ENCODE results near the gene RNF26. TPM values are rescaled to one million over a fixed set of nuclear protein-coding genes. Genes with fewer than 3 reads are reported as not detected.

Gene RNF26
- total RNA-seq, 5 donors from 2014 or later (not counting 1 experiment from before 2014, with no cell fraction given) = 18.4 to 21.4 (median 20.3) TPM

DNA sequence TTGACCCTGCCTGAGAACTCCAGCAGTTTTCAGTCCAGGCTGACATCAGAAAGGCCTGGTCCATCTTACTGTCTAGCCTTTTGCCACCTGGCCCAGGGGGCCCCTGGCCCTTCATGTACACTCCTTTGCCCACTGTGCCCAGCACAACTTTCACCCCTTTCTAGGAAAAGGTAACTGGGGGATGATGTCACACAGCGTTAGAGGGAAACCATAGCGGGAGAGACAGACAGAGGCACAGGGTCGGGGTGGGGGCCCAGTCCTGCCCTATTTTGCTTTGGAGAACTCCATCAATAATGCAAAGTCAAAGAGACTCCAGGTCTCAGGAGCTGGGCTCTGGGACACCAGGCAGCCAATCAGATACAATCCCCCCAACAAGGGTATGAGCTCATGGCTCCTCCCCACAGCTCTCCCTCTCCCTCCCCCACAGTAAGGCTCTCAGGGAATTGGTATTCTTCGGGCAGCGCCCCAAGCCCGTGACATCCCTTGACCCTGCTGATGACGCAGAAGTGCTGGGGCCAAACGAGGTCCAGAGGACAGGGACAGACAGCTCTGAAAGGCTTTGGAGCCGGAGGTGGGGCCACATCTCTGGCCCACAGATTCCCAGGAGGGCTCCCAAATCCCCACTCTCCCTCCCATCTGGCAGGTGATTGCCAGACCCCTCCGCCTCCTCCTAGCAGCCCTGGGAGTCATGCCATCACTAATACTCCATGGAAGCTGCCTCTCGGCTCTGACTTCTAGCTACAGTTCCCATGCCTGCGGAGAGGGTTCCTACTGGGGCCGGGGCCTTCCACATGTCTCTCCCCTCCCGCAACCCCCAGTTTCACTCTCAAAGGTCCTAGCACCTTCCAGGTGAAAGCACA, 41.2 kb downstream of the RNF26 start:
- 74% methylated on average over 12 of the region's 14 CpGs for WGBS (ENCODE audit: insufficient coverage)
- Mint-ChIP-seq H3K36me3 (no peaks in the 10 kb centered on the region), H3K27ac (no peak overlapping the region), H3K27me3 (peaks cover 0 to 6% of the 10 kb centered on the region in 2 donors), H3K4me1 (peaks cover 6 to 11% (median 9%) of the 10 kb centered on the region in 3 donors), H3K4me3 (no peak overlapping the region), H3K9me3 (no peaks in the 10 kb centered on the region)
- CTCF ChIA-PET = interaction anchor here (1.1 to 5.0 kb wide), 5 partner anchors 14 to 55 kb away, joined by 3 to 16 read pairs (median 5); no protein-coding TSS in a partner anchor
- no peak for DNase-seq
- Histone ChIP-seq H3K27me3 (replicated peaks in 1 of 2; ENCODE audit: control insufficient read depth in 2 of 2, extremely low read depth in 1 of 2, insufficient read depth in 2 of 2, low read length in 1 of 2) (peaks cover 0 to 42% of the 10 kb centered on the region in 2 experiments), H3K36me3 (ENCODE audit: control insufficient read depth in 2 of 2, extremely low read depth in 1 of 2, insufficient read depth in 1 of 2, low read length in 1 of 2) (no peaks in the 10 kb centered on the region), H3K9me3 (no peaks in the 10 kb centered on the region), H3K4me3 (ENCODE audit: control insufficient read depth in 1 of 2, extremely low read depth in 1 of 2, low read length in 1 of 2) (no peak overlapping the region), H3K27ac (ENCODE audit: low read length) (no peak overlapping the region), H3K4me1 (ENCODE audit: control insufficient read depth in 1 of 2, extremely low read depth in 1 of 2, insufficient read depth in 2 of 2, low read length in 2 of 2) (peaks cover 0 to 20% of the 10 kb centered on the region in 2 experiments)
- no peak for ATAC-seq (replicated peaks in 1 of 4)
- POLR2A ChIA-PET = no interaction called here

DNA sequence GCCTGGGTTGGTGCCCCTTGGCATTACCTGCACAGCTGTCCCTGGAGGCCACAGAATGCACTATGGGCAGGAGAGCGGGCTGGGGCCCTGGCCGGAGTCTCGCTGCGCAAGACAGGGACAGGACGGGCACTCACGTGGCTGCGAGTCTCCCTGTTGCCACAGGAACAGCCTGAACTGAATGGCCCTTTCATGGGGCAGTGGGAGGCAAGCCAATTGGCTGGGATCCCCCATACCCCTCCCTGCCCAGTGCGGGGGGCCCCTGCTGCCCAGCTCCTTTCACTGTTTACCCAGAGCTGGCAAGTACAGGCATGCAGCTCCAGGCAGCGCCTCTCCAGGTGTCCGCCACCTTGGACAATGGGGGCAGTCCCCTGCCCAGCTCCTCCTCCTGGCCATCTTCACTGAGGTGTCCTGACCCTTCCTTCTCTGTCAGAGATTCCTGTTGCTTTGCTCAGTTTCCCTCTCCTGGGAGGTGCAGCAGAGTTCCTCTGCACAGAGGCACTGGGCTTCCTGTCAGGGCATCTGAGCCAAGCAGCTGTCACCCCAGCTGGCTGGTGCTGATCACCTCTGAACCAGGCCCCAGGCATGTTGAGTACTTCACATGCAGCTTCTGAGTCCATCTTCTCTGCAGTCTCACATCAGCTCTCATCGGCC, 42.0 kb downstream of the RNF26 start:
- Histone ChIP-seq H3K9me3 (no peaks in the 10 kb centered on the region), H3K27ac (ENCODE audit: low read length) (no peak overlapping the region), H3K4me1 (ENCODE audit: control insufficient read depth in 1 of 2, extremely low read depth in 1 of 2, insufficient read depth in 2 of 2, low read length in 2 of 2) (peaks cover 3 to 21% of the 10 kb centered on the region in 2 experiments), H3K27me3 (replicated peaks in 1 of 2; ENCODE audit: control insufficient read depth in 2 of 2, extremely low read depth in 1 of 2, insufficient read depth in 2 of 2, low read length in 1 of 2) (peaks cover 0 to 42% of the 10 kb centered on the region in 2 experiments), H3K36me3 (ENCODE audit: control insufficient read depth in 2 of 2, extremely low read depth in 1 of 2, insufficient read depth in 1 of 2, low read length in 1 of 2) (no peaks in the 10 kb centered on the region), H3K4me3 (ENCODE audit: control insufficient read depth in 1 of 2, extremely low read depth in 1 of 2, low read length in 1 of 2) (no peak overlapping the region)
- DNase-seq (no peak), ATAC-seq (replicated peaks in 1 of 4) (no peak)
- Mint-ChIP-seq H3K4me3 (no peak overlapping the region), H3K27ac (no peak overlapping the region), H3K27me3 (peaks cover 0 to 6% of the 10 kb centered on the region in 2 donors), H3K9me3 (no peaks in the 10 kb centered on the region), H3K36me3 (no peaks in the 10 kb centered on the region), H3K4me1 (peaks cover 6 to 16% (median 14%) of the 10 kb centered on the region in 3 donors)
- CTCF ChIA-PET = interaction anchor here (1.1 to 5.0 kb wide), 4 partner anchors 15 to 56 kb away, joined by 3 to 16 read pairs (median 10); no protein-coding TSS in a partner anchor
- WGBS (ENCODE audit: insufficient coverage) = 91% methylated on average over 10 of the region's 11 CpGs
- POLR2A ChIA-PET = no interaction called here

DNA sequence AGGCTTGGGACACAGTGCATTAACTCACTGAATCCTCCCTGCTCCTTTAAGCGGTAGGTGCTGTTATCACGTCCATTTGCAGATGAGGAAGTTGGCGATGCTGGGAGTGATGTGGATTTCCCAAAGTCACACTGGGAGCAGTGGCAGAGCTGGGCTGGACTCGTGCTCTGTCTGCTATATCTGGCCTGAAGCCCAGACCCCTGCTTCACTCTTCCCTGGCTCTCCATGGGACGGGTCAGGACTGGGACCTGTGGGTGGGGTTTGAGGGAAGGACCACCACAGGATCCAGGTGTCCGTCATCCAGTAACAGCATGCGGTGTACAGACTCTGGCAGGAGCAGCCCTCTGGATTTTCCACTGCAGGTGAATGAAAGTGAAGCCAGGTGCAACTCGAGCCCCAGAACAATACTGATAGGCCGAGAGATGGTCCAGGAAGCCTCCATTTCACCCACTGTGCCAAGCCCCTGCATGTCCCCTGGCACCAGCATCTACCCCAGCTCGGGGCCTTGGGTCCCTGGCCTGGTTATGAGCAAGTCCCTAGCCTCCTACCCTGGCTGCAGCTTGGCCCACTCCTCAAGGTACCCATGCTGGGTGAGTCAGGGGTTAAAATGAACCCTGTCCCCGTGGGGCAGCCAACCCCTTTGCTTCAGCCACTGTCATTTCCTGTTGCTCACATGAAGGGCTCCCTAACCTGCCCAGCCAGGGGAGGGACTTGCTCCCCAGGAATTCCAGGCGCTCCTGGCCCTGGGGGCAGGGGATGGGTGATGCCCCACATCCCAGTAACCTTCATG, 43.0 kb downstream of the RNF26 start:
- 67% methylated on average over 6 of the region's 12 CpGs for WGBS (ENCODE audit: insufficient coverage)
- ATAC-seq (replicated peaks in 1 of 4) (no peak), DNase-seq (no peak)
- Histone ChIP-seq H3K4me1 (ENCODE audit: control insufficient read depth in 1 of 2, extremely low read depth in 1 of 2, insufficient read depth in 2 of 2, low read length in 2 of 2) (peaks cover 10 to 30% of the 10 kb centered on the region in 2 experiments), H3K9me3 (no peaks in the 10 kb centered on the region), H3K4me3 (ENCODE audit: control insufficient read depth in 1 of 2, extremely low read depth in 1 of 2, low read length in 1 of 2) (no peak overlapping the region), H3K36me3 (ENCODE audit: control insufficient read depth in 2 of 2, extremely low read depth in 1 of 2, insufficient read depth in 1 of 2, low read length in 1 of 2) (no peaks in the 10 kb centered on the region), H3K27ac (ENCODE audit: low read length) (no peak overlapping the region), H3K27me3 (replicated peaks in 1 of 2; ENCODE audit: control insufficient read depth in 2 of 2, extremely low read depth in 1 of 2, insufficient read depth in 2 of 2, low read length in 1 of 2) (peaks cover 0 to 39% of the 10 kb centered on the region in 2 experiments)
- CTCF ChIA-PET = interaction anchor here (0.5 to 5.0 kb wide), 3 partner anchors 16 to 180 kb away, joined by 3 to 16 read pairs (median 5); no protein-coding TSS in a partner anchor
- POLR2A ChIA-PET = no interaction called here
- H3K4me3 Mint-ChIP-seq = no peak overlapping the region
- no peaks in the 10 kb centered on the region for H3K27me3 Mint-ChIP-seq
- H3K36me3 Mint-ChIP-seq = no peaks in the 10 kb centered on the region
- no peak overlapping the region for H3K27ac Mint-ChIP-seq
- peaks cover 6 to 16% (median 14%) of the 10 kb centered on the region in 3 donors for H3K4me1 Mint-ChIP-seq
- no peaks in the 10 kb centered on the region for H3K9me3 Mint-ChIP-seq

DNA sequence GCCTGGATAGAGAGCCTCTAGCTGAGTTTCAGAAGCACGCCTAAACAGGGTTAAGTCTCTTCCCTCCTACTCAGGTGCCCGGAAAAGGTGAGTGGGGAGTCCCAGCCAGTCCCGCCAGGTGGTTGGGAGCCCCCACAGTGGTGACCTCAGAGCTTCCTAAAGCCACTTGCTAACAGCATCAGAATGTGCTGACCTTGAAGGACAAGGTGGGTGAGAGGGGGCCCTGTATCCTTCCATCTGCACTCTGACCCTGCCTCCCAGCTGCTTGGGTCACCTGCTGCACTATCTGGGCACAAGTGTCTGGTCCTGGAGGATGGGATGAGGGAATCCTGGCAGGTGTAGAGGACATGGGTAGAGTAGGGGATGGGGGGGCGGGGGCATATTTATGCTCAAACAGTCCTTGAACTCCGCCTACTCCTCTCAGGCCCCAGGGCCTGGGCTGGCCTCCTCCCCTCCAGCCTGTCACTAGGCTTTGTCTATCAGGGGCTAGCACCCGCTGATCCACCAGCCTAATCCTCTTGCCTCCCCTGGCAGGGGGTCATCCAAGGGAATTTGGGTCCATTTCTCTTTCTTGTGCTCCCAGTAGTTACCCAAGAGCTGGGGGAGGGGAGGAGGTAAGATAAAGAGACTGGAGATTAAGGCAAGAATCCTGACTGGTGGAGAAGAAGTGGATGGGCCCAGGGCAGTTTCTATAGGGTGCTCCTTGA, 43.8 kb downstream of the RNF26 start:
- ATAC-seq (replicated peaks in 1 of 4) = no peak
- Mint-ChIP-seq H3K36me3 (no peaks in the 10 kb centered on the region), H3K27me3 (no peaks in the 10 kb centered on the region), H3K4me3 (no peak overlapping the region), H3K9me3 (no peaks in the 10 kb centered on the region), H3K4me1 (peaks cover 6 to 16% (median 14%) of the 10 kb centered on the region in 3 donors), H3K27ac (no peak overlapping the region)
- POLR2A ChIA-PET = no interaction called here
- peaks cover 10 to 31% of the 10 kb centered on the region in 2 experiments for H3K4me1 ChIP-seq (ENCODE audit: control insufficient read depth in 1 of 2, extremely low read depth in 1 of 2, insufficient read depth in 2 of 2, low read length in 2 of 2)
- peaks cover under 1 to 31% of the 10 kb centered on the region in 2 experiments for H3K27me3 ChIP-seq (replicated peaks in 1 of 2; ENCODE audit: control insufficient read depth in 2 of 2, extremely low read depth in 1 of 2, insufficient read depth in 2 of 2, low read length in 1 of 2)
- CTCF ChIA-PET = interaction anchor here (0.5 to 1.4 kb wide), 2 partner anchors 17 to 180 kb away, joined by 3 to 4 read pairs; no protein-coding TSS in a partner anchor
- DNase-seq = no peak
- H3K4me3 ChIP-seq (ENCODE audit: control insufficient read depth in 1 of 2, extremely low read depth in 1 of 2, low read length in 1 of 2) = no peak overlapping the region
- WGBS (ENCODE audit: insufficient coverage) = 90% methylated on average over 2 of the region's 6 CpGs
- H3K36me3 ChIP-seq (ENCODE audit: control insufficient read depth in 2 of 2, extremely low read depth in 1 of 2, insufficient read depth in 1 of 2, low read length in 1 of 2) = no peaks in the 10 kb centered on the region
- H3K9me3 ChIP-seq = no peaks in the 10 kb centered on the region
- no peak overlapping the region for H3K27ac ChIP-seq (ENCODE audit: low read length)

DNA sequence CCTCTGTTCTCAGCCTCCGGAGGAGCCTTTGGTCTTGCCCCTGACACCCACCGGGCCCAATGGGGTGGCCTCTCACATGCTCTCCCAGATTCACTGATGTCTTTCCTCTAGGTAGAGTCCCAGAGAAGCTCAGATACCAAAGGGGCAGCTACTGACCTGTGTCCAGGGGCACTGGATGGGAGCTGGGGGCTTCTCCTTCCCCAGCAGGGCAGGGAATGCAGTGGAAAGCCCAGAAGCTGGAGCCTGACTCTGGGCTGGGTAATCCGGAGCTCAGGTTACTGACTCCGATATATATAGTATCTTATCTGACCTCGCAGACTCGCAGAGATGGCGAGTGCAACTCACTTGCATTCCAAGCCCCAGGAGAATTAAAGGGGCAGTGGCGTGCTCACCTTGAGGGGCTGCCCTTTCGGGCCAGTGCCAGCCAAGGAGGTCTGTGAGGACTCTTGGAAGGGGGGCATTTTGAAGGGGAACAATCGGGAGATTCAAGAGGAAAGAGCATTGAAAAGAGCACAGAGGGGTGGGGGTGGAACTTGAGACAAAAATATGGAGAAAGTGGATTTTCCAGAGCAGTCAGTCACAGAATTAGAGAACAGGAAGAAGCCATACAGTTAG, 44.6 kb downstream of the RNF26 start:
- 94% methylated on average over 8 of the region's 10 CpGs for WGBS (ENCODE audit: insufficient coverage)
- no peak for DNase-seq
- POLR2A ChIA-PET = no interaction called here
- H3K36me3 Mint-ChIP-seq = no peaks in the 10 kb centered on the region
- CTCF ChIA-PET = interaction anchor here in 1 of 2 donors (0.5 to 1.4 kb wide), 4 partner anchors 18 to 248 kb away, joined by 3 to 4 read pairs (median 3); no protein-coding TSS in a partner anchor
- Histone ChIP-seq H3K4me3 (ENCODE audit: control insufficient read depth in 1 of 2, extremely low read depth in 1 of 2, low read length in 1 of 2) (no peak overlapping the region), H3K27me3 (replicated peaks in 1 of 2; ENCODE audit: control insufficient read depth in 2 of 2, extremely low read depth in 1 of 2, insufficient read depth in 2 of 2, low read length in 1 of 2) (peaks cover 3 to 30% of the 10 kb centered on the region in 2 experiments), H3K27ac (ENCODE audit: low read length) (no peak overlapping the region), H3K9me3 (no peaks in the 10 kb centered on the region), H3K4me1 (ENCODE audit: control insufficient read depth in 1 of 2, extremely low read depth in 1 of 2, insufficient read depth in 2 of 2, low read length in 2 of 2) (peaks cover 10 to 23% of the 10 kb centered on the region in 2 experiments), H3K36me3 (ENCODE audit: control insufficient read depth in 2 of 2, extremely low read depth in 1 of 2, insufficient read depth in 1 of 2, low read length in 1 of 2) (no peaks in the 10 kb centered on the region)
- peak overlapping the region in 1 of 3 donors; percentile 40 for H3K4me3 Mint-ChIP-seq
- no peaks in the 10 kb centered on the region for H3K9me3 Mint-ChIP-seq
- H3K27me3 Mint-ChIP-seq = no peaks in the 10 kb centered on the region
- no peak for ATAC-seq (replicated peaks in 1 of 4)
- no peak overlapping the region for H3K27ac Mint-ChIP-seq
- H3K4me1 Mint-ChIP-seq = peaks cover 0 to 8% (median 7%) of the 10 kb centered on the region in 3 donors

All from T-cell (primary cell).